ENCODE data around the gene RHBDL1.

RHBDL1 gene

DNA sequence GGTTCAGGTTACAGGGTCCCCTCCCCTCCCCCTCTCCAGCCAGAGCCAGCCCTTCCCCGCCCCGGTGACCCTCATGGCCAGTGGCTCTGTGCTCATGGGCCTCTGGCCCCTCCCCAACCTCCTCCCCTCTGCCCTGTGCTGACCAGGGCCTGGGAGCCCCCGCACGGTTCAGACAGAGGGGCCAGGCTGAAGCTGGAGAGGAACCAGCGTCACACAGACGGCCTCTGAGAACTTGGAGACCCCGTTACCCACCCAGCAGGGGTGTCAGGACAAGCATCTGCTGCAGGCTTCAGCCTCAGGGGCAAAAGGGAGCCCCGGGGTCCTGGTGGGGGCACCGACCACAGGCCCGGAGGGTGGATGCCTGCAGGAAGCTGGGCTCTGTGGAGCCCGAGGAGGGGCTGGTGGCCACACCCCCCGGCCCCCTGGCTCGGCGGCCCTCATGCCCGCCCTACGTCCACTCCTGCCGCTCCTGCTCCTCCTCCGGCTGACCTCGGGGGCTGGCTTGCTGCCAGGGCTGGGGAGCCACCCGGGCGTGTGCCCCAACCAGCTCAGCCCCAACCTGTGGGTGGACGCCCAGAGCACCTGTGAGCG, 44.6 kb upstream of the RHBDL1 start, which contains the start of gene WFIKKN1 (continued):
- TF ChIP-seq ZNF555 (tag by site-specific recombination; conservative IDR thresholded peaks at IDR 0.05) (no peak), ZNF529 (tag by site-specific recombination; IDR thresholded peaks at IDR 0.05; ENCODE audit: insufficient replicate concordance) (no peak), KLF1 (tag by site-specific recombination; IDR thresholded peaks at IDR 0.05) (peak; percentile 92), TCF7L2 (IDR thresholded peaks at IDR 0.05; ENCODE audit: borderline replicate concordance, low read depth, low read length) (no peak), ZNF677 (tag by site-specific recombination; IDR thresholded peaks at IDR 0.05) (no peak), ZNF510 (tag by site-specific recombination; IDR thresholded peaks at IDR 0.05; ENCODE audit: insufficient replicate concordance) (no peak), GLIS2 (tag by site-specific recombination; IDR thresholded peaks at IDR 0.05) (peak; percentile 78), ZNF366 (tag by site-specific recombination; conservative IDR thresholded peaks at IDR 0.05) (no peak), ZNF302 (tag by site-specific recombination; IDR thresholded peaks at IDR 0.05; ENCODE audit: low read depth) (no peak), ZNF837 (tag by site-specific recombination; IDR thresholded peaks at IDR 0.05) (no peak), ZFHX2 (tag by site-specific recombination; conservative IDR thresholded peaks at IDR 0.05) (peak; percentile 60), ZBTB48 (tag by site-specific recombination; IDR thresholded peaks at IDR 0.05) (no peak), ZNF37A (tag by site-specific recombination; IDR thresholded peaks at IDR 0.05) (no peak), TRIM28 (IDR thresholded peaks at IDR 0.05; ENCODE audit: borderline replicate concordance, low read length) (no peak), ZSCAN23 (tag by site-specific recombination; IDR thresholded peaks at IDR 0.05) (no peak), ZBTB21 (tag by site-specific recombination; IDR thresholded peaks at IDR 0.05) (no peak), SP3 (tag by site-specific recombination; IDR thresholded peaks at IDR 0.05) (no peak), ZNF585B (tag by site-specific recombination; IDR thresholded peaks at IDR 0.05) (no peak), ZNF514 (tag by site-specific recombination; IDR thresholded peaks at IDR 0.05) (no peak), ZNF433 (tag by site-specific recombination; IDR thresholded peaks at IDR 0.05; ENCODE audit: low read depth) (no peak), ZNF785 (tag by site-specific recombination; IDR thresholded peaks at IDR 0.05) (no peak), ZNF548 (tag by site-specific recombination; IDR thresholded peaks at IDR 0.05) (no peak)
- TF ChIP-seq, protein P1, sequence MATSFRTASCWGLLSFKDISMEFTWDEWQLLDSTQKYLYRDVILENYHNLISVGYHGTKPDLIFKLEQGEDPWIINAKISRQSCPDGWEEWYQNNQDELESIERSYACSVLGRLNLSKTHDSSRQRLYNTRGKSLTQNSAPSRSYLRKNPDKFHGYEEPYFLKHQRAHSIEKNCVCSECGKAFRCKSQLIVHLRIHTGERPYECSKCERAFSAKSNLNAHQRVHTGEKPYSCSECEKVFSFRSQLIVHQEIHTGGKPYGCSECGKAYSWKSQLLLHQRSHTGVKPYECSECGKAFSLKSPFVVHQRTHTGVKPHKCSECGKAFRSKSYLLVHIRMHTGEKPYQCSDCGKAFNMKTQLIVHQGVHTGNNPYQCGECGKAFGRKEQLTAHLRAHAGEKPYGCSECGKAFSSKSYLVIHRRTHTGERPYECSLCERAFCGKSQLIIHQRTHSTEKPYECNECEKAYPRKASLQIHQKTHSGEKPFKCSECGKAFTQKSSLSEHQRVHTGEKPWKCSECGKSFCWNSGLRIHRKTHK (tag by site-specific recombination; IDR thresholded peaks at IDR 0.05) = no peak
- TF ChIP-seq, protein P2, sequence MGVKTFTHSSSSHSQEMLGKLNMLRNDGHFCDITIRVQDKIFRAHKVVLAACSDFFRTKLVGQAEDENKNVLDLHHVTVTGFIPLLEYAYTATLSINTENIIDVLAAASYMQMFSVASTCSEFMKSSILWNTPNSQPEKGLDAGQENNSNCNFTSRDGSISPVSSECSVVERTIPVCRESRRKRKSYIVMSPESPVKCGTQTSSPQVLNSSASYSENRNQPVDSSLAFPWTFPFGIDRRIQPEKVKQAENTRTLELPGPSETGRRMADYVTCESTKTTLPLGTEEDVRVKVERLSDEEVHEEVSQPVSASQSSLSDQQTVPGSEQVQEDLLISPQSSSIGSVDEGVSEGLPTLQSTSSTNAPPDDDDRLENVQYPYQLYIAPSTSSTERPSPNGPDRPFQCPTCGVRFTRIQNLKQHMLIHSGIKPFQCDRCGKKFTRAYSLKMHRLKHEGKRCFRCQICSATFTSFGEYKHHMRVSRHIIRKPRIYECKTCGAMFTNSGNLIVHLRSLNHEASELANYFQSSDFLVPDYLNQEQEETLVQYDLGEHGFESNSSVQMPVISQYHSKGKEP (tag by site-specific recombination; IDR thresholded peaks at IDR 0.05) = no peak
- TF ChIP-seq, protein P3, sequence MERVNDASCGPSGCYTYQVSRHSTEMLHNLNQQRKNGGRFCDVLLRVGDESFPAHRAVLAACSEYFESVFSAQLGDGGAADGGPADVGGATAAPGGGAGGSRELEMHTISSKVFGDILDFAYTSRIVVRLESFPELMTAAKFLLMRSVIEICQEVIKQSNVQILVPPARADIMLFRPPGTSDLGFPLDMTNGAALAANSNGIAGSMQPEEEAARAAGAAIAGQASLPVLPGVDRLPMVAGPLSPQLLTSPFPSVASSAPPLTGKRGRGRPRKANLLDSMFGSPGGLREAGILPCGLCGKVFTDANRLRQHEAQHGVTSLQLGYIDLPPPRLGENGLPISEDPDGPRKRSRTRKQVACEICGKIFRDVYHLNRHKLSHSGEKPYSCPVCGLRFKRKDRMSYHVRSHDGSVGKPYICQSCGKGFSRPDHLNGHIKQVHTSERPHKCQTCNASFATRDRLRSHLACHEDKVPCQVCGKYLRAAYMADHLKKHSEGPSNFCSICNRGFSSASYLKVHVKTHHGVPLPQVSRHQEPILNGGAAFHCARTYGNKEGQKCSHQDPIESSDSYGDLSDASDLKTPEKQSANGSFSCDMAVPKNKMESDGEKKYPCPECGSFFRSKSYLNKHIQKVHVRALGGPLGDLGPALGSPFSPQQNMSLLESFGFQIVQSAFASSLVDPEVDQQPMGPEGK (tag by site-specific recombination; IDR thresholded peaks at IDR 0.05) = peak; percentile 54
- TF ChIP-seq, protein P4, sequence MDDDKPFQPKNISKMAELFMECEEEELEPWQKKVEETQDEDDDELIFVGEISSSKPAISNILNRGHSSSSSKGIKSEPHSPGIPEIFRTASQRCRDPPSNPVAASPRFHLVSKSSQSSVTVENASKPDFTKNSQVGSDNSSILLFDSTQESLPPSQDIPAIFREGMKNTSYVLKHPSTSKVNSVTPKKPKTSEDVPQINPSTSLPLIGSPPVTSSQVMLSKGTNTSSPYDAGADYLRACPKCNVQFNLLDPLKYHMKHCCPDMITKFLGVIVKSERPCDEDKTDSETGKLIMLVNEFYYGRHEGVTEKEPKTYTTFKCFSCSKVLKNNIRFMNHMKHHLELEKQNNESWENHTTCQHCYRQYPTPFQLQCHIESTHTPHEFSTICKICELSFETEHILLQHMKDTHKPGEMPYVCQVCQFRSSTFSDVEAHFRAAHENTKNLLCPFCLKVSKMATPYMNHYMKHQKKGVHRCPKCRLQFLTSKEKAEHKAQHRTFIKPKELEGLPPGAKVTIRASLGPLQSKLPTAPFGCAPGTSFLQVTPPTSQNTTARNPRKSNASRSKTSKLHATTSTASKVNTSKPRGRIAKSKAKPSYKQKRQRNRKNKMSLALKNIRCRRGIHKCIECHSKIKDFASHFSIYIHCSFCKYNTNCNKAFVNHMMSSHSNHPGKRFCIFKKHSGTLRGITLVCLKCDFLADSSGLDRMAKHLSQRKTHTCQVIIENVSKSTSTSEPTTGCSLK (tag by site-specific recombination; IDR thresholded peaks at IDR 0.05) = no peak
- TF ChIP-seq, protein P5, sequence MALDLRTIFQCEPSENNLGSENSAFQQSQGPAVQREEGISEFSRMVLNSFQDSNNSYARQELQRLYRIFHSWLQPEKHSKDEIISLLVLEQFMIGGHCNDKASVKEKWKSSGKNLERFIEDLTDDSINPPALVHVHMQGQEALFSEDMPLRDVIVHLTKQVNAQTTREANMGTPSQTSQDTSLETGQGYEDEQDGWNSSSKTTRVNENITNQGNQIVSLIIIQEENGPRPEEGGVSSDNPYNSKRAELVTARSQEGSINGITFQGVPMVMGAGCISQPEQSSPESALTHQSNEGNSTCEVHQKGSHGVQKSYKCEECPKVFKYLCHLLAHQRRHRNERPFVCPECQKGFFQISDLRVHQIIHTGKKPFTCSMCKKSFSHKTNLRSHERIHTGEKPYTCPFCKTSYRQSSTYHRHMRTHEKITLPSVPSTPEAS (tag by site-specific recombination; IDR thresholded peaks at IDR 0.05) = no peak
- TF ChIP-seq, protein P6, sequence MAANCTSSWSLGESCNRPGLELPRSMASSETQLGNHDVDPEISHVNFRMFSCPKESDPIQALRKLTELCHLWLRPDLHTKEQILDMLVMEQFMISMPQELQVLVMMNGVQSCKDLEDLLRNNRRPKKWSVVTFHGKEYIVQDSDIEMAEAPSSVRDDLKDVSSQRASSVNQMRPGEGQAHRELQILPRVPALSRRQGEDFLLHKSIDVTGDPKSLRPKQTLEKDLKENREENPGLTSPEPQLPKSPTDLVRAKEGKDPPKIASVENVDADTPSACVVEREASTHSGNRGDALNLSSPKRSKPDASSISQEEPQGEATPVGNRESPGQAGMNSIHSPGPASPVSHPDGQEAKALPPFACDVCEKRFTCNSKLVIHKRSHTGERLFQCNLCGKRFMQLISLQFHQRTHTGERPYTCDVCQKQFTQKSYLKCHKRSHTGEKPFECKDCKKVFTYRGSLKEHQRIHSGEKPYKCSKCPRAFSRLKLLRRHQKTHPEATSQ (tag by site-specific recombination; IDR thresholded peaks at IDR 0.05) = no peak
